IPS-15b (cell line): ENCODE measurements around the gene ODAPH.
"Not testable (repeated sequence)": the region's sequence is repeated elsewhere in the genome, so short reads cannot be mapped to it uniquely, and the experiment has no call there.

Experiments used
- H3K27me3 ChIP-seq: one replicate; pipeline ENCODE4 v1.6.1; 2013; ENCODE audit warnings: low read length; ENCODE audit not compliant: control insufficient read depth, insufficient read depth
- H3K36me3 ChIP-seq: one replicate; pipeline ENCODE4 v1.6.1; 2013; ENCODE audit warnings: low read length; ENCODE audit not compliant: control insufficient read depth, insufficient read depth
- H3K4me1 ChIP-seq: one replicate; pipeline ENCODE4 v1.6.1; 2013; ENCODE audit warnings: mild to moderate bottlenecking, low read length; ENCODE audit not compliant: control insufficient read depth, insufficient read depth
- H3K4me3 ChIP-seq: one replicate; pipeline ENCODE4 v1.5.1; 2013; ENCODE audit warnings: low read depth, low read length
- H3K9ac ChIP-seq: one replicate; pipeline ENCODE4 v1.6.1; 2013; ENCODE audit warnings: low read depth, mild to moderate bottlenecking, low read length
- H3K9me3 ChIP-seq: one replicate; pipeline ENCODE4 v1.6.1; 2013; ENCODE audit warnings: mild to moderate bottlenecking, low read length; ENCODE audit not compliant: control insufficient read depth, insufficient read depth

ODAPH gene

DNA sequence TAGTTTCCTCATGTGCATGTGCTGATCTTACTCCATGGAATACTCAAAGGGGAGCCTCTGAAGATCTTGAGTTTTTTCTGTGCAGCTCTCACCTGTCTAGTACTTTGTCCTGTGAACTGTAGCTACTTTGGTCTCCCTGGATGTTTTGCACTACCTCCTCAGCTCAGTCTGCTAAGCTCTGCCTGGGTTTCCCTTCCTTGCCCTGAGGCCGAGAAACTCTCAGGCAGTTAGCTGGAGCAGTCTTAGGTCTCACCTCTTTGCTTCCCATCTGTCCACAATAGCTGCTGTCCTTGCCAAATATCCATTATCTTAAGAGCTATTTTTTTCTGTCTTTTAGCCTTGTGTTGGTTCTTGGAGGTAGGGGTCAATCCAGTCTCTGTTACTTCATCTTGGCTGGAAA is 30.0 kb upstream of the ODAPH start:
- no peaks in the 10 kb centered on the region for H3K4me1 ChIP-seq
- H3K9ac ChIP-seq, result no peak overlapping the region
- H3K36me3 ChIP-seq, result no peaks in the 10 kb centered on the region
- H3K9me3 ChIP-seq, result no peaks in the 10 kb centered on the region
- H3K4me3 ChIP-seq, result no peak overlapping the region
- no peaks in the 10 kb centered on the region for H3K27me3 ChIP-seq

DNA sequence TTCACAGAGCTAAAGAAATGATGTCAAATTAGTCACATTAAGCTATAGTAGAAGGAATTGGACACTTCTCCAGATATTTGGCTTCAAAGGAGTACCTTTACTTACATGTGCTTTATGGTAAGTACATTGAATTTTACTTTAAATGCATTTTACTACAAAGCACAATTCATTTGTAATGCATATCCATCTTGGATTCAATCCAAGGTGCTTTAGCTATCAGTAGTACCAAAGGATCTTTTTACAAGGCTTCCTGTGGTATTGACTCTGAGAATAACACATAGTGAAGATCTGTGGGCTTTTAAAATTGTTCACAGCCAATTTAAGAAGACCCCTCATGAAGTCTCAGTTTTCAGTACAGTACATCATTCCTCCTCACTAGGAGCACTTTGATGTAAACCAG is 28.4 kb upstream of the ODAPH start:
- Histone ChIP-seq H3K36me3 (peaks cover 2% of the 10 kb centered on the region), H3K4me1 (no peaks in the 10 kb centered on the region), H3K9me3 (peaks cover 3% of the 10 kb centered on the region), H3K9ac (no peak overlapping the region), H3K4me3 (no peak overlapping the region), H3K27me3 (no peaks in the 10 kb centered on the region)

DNA sequence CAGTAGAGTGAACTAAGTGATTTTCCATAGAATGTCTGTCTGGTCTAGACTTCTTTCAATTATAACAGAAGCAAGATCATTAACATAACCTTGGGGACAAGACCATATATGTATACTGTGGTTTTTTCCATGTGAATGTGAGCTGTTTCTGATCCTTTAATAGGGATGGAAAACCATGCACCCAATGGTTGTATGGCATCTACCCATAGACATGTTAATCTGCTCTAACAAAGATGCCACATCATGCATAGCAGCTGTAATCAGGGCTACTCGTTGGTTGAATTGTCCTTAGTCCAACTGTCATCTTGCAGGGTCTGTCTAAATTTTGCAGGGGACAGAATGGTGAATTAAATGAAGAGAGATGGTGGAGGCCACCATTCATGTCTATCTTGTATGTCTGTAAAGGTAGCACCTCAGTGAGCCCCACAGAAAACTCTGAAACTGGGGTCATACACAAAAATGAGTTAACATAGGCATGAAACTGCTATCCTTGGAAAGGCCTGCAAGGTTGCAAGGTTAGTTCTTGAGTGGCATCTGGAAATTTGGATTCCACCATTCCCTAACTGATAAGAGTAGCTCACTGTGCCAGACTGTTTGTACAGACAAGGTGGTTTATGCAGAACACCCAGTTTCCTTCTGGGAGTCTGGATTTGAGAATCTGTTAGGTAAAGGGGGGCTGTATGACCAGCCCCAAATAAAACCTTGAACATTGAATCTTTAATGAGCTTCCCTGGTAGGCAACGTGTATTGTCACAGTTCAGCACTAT is 25.1 kb upstream of the ODAPH start:
- Histone ChIP-seq H3K36me3 (peaks cover 5% of the 10 kb centered on the region), H3K9me3 (peaks cover 3% of the 10 kb centered on the region), H3K4me3 (no peak overlapping the region), H3K4me1 (no peaks in the 10 kb centered on the region), H3K27me3 (no peaks in the 10 kb centered on the region), H3K9ac (no peak overlapping the region)

DNA sequence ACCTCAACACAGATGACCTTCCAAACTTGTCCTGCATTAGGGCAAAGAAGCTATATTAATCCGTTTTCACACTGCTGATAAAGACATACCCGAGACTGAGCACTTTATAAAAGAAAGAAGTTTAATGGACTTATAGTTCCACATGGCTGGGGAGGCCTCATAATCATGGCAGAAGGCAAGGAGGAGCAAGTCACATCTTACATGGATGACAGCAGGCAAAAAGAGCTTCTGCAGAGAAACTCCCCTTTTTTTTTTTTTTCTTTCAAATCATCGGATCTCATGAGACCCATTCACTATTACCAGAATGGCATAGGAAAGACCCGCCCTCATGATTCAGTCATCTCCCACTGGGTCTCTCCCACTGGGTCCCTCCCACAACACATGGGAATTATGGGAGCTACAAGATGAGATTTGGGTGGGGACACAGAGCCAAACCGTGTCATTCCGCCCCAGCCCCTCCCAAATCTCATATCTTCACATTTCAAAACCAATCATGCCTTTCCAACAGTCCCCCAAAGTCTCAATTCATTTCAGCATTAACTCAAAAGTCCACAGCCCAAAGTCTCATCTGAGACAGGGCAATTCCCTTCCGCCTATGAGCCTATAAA is 24.2 kb upstream of the ODAPH start:
- H3K9ac ChIP-seq, H3K9me3 ChIP-seq, H3K4me1 ChIP-seq, H3K4me3 ChIP-seq, H3K36me3 ChIP-seq, H3K27me3 ChIP-seq: not testable (repeated sequence)

DNA sequence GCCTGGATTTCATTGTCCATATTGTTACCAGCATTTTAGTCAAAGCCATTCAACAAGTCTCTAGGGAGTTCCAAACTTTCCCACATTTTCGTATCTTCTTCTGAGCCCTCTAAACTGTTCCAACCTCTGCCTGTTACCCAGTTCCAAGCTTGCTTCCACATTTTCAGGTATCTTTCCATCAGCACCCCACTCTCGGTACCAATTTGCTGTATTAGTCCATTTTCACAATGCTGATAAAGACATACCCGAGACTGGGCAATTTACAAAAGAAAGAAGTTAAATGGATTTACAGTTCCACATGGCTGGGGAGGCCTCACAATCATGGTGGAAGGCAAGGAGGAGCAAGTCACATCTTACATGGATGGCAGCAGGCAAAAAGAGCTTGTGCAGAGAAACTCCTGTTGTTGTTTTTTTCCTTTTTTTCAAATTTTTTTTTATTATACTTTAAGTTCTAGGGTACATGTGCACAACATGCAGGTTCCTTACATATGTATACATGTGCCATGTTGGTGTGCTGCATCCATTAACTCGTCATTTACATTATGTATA is 22.5 kb upstream of the ODAPH start:
- not testable (repeated sequence) for H3K9ac ChIP-seq, H3K27me3 ChIP-seq, H3K36me3 ChIP-seq, H3K4me3 ChIP-seq, H3K4me1 ChIP-seq, H3K9me3 ChIP-seq

DNA sequence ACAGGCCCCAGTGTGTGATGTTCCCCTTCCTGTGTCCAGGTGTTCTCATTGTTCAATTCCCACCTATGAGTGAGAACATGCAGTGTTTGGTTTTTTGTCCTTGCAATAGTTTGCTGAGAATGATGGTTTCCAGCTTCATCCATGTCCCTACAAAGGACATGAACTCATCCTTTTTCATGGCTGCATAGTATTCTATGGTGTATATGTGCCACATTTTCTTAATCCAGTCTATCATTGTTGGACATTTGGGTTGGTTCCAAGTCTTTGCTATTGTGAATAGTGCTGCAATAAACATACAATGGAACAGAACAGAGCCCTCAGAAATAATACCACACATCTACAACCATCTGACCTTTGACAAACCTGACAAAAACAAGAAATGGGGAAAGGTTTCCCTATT is 21.9 kb upstream of the ODAPH start:
- H3K9me3 ChIP-seq, H3K27me3 ChIP-seq, H3K4me1 ChIP-seq, H3K9ac ChIP-seq, H3K36me3 ChIP-seq, H3K4me3 ChIP-seq: not testable (repeated sequence)

DNA sequence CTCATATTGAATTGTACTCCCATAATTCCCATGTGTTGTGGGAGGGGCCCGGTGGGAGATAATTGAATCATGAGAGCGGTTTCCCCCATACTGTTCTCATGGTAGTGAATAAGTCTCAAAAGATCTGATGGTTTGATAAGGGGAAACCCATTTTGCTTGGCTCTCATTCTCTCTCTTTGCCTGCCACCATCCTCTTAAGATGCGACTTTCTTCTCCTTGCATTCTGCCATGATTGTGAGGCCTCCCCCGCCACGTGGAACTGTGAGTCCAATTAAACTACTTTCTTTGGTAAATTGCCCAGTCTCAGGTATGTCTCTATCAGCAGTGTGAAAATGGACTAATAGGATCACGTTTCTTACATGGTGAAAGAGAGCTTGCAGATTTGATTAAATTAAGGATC is 18.6 kb upstream of the ODAPH start:
- H3K9me3 ChIP-seq, H3K4me3 ChIP-seq, H3K4me1 ChIP-seq, H3K9ac ChIP-seq, H3K36me3 ChIP-seq, H3K27me3 ChIP-seq: not testable (repeated sequence)

DNA sequence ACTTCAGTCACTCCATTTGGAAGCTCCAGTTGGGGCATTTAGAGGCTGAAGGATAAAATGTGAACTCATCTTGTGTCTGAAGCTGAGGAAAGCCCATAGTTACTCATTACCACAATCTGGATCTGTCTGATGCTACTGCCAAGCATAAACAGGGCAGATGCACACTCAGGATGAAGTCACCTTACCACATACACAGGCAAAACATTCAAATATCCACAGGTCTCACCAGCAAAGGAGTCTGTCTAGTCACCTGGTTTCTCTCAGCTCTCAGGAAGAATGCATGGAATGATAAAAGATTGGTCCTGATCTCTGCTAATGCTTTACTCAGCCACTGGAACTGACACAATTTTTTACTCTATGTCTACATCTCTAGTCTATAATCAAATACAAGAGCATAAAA is 13.0 kb upstream of the ODAPH start:
- no peaks in the 10 kb centered on the region for H3K9me3 ChIP-seq
- H3K4me3 ChIP-seq, result no peak overlapping the region
- no peak overlapping the region for H3K9ac ChIP-seq
- H3K27me3 ChIP-seq, result no peaks in the 10 kb centered on the region
- H3K4me1 ChIP-seq, result no peaks in the 10 kb centered on the region
- H3K36me3 ChIP-seq, result no peaks in the 10 kb centered on the region

DNA sequence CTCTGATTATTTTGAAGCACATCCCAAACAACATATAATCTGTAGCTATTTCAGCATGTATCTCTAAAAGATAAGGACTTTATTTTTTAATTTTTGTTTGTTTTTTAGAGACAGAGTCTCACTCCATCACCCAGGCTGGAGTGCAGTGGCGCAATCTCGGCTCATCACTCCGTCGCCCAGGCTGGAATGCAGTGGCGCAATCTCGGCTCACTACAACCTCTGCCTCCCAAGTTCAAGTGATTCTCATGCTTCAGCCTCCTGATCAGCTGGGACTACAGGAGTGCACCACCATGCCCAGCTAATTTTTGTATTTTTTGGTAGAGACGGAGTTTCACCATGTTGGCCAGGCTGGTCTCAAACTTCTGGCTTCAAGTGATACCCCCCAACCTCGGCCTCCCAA is 11.6 kb upstream of the ODAPH start:
- H3K4me3 ChIP-seq, H3K4me1 ChIP-seq, H3K27me3 ChIP-seq, H3K36me3 ChIP-seq, H3K9ac ChIP-seq, H3K9me3 ChIP-seq: not testable (repeated sequence)

DNA sequence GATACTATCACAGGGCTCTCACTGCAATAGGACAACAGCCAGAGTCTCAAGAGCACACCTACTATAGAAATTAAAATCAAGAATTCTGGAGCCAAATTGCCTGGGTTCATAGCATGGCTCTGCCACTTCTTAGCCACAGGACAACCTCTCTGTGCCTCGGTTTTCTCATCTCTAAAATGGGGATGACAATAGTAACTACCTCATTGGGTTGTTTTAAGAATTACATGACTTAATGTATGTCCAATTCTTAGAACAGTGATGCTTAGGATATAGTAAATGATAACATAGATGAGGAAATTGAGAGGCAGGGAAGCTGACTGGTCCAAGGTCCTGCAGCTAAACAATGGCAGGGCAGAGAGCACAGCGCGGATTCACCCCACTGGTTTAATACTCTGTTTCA is 11.0 kb upstream of the ODAPH start:
- H3K9me3 ChIP-seq, result no peaks in the 10 kb centered on the region
- no peaks in the 10 kb centered on the region for H3K4me1 ChIP-seq
- no peaks in the 10 kb centered on the region for H3K27me3 ChIP-seq
- no peak overlapping the region for H3K9ac ChIP-seq
- no peaks in the 10 kb centered on the region for H3K36me3 ChIP-seq
- no peak overlapping the region for H3K4me3 ChIP-seq

DNA sequence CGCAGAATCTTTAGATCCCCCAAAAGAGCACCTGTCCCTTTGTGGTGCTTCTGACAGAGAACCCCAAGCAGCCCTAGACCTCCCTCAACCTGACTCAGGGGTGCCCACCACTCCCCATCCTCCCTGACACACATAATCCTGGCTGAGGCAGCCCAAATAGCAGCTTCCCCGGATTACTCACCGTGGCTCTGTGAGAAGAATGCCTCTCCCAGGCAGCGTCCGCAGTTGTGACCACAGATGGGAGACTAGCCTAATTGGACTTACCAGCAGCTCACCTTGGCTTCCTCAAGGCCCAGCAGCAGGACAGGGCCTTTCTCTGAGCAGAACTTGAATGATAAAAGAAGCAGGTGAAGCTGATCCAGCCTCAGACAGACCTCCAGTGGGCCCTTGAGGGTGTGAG is 10.3 kb upstream of the ODAPH start:
- Histone ChIP-seq H3K9me3 (no peaks in the 10 kb centered on the region), H3K4me1 (no peaks in the 10 kb centered on the region), H3K36me3 (no peaks in the 10 kb centered on the region), H3K27me3 (no peaks in the 10 kb centered on the region), H3K9ac (no peak overlapping the region), H3K4me3 (no peak overlapping the region)

DNA sequence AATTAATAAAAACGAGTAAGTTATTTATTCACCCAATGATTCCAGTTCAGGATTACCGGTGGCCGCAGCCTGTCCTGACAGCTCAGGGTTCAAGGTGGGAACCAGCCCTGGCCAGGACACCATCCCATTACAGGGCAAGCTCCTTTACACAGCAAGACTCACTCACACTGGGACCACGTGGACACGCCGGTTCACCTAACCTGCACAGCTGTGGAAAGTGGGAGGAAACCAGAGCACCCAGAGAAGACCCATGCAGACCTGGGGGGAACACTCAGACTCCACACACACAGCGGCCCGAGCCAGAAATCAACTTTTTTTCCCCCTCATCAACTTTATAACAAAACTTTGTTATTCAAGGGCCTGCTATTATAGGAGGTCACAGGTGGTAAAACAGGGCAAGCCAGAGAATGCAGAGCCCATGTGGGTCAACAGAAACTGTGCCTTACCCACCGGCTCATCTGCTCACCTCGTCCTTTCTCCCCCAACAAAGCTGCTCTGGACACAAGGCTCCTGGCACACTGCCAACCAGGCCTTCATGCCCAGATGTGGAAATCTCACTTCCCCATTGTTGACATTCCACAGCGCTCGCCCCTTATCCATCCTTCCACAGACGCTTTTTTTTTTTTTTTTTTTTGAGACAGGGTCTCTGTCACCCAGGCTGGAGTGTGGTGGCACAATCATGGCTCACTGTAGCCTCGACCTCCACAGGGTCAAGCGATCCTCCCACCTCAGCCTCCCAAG is 8.0 kb upstream of the ODAPH start:
- no peaks in the 10 kb centered on the region for H3K27me3 ChIP-seq
- no peaks in the 10 kb centered on the region for H3K4me1 ChIP-seq
- H3K36me3 ChIP-seq, result no peaks in the 10 kb centered on the region
- H3K9ac ChIP-seq, result no peak overlapping the region
- H3K9me3 ChIP-seq, result no peaks in the 10 kb centered on the region
- H3K4me3 ChIP-seq, result no peak overlapping the region
